ENCODE results near the gene ADAMTSL1. TPM values are rescaled to one million over a fixed set of nuclear protein-coding genes. Genes with fewer than 3 reads are reported as not detected.

ADAMTSL1 gene
- total RNA-seq, 8 experiments from 2014 or later, result 5.3 to 87.8 (median 11.5) TPM

- no peak overlapping the region for H3K4me3 ChIP-seq
- WGBS, 10 experiments, result 34 to 63% (median 52%) methylated on average over 1 to 3 of the region's 3 CpGs; no CpG with 5 or more reads in 1 of the 10 experiments
- ATAC-seq (replicated peaks in 6 of 8), result peak in 7 of 8 experiments; percentile 35 to 82 (median 69)
- no peak overlapping the region for H3K27ac ChIP-seq
- peaks cover 5 to 6% of the 10 kb centered on the region in 2 donors for H3K4me1 ChIP-seq (replicated peaks in 1 of 2)
- in situ Hi-C loops (cut with MboI; ENCODE audit: low pct_unique_long_range_greater_than_20kb in 2 of 9, low sequenced_read_pairs in 9 of 9, unreplicated experiment in 9 of 9), result no loop called here
Measured at GRCh38 chr9:18756712-18757125, 282.8 kb downstream of the ADAMTSL1 start.

- in situ Hi-C loops (cut with MboI; ENCODE audit: low pct_unique_long_range_greater_than_20kb in 2 of 9, low sequenced_read_pairs in 9 of 9, unreplicated experiment in 9 of 9), result no loop called here
- H3K4me1 ChIP-seq (replicated peaks in 1 of 2), result peaks cover 5 to 6% of the 10 kb centered on the region in 2 donors
- H3K27ac ChIP-seq, result no peak overlapping the region
- H3K4me3 ChIP-seq, result no peak overlapping the region
- ATAC-seq (replicated peaks in 6 of 8), result no peak
- WGBS, 10 experiments, result 81 to 100% (median 97%) methylated on average over 1 to 4 of the region's 4 CpGs; no CpG with 5 or more reads in 2 of the 10 experiments
Measured at GRCh38 chr9:18759827-18760226, 285.9 kb downstream of the ADAMTSL1 start.

GRCh38 chr9:18761742-18762300 is 287.9 kb downstream of the ADAMTSL1 start:
- in situ Hi-C loops (cut with MboI; ENCODE audit: low pct_unique_long_range_greater_than_20kb in 2 of 9, low sequenced_read_pairs in 9 of 9, unreplicated experiment in 9 of 9), result no loop called here
- WGBS, 10 experiments, result 63 to 100% (median 100%) methylated on average over 1 to 2 of the region's 2 CpGs; no CpG with 5 or more reads in 3 of the 10 experiments
- no peak for ATAC-seq (replicated peaks in 6 of 8)

GRCh38 chr9:18766989-18767550 is 293.1 kb downstream of the ADAMTSL1 start:
- Histone ChIP-seq H3K27ac (no peak overlapping the region), H3K4me3 (no peak overlapping the region), H3K4me1 (replicated peaks in 1 of 2) (peaks cover 0 to 4% of the 10 kb centered on the region in 2 donors)
- WGBS, 10 experiments, result 55 to 100% (median 94%) methylated on average over 2 to 3 of the region's 3 CpGs
- ATAC-seq (replicated peaks in 6 of 8), result peak in 2 of 8 experiments; percentile 52 to 76
- in situ Hi-C loops (cut with MboI; ENCODE audit: low pct_unique_long_range_greater_than_20kb in 2 of 9, low sequenced_read_pairs in 9 of 9, unreplicated experiment in 9 of 9), result no loop called here

More at GRCh38 chr9:18761742-18762300, 287.9 kb downstream of the ADAMTSL1 start:
- H3K4me3 ChIP-seq, result no peak overlapping the region
- H3K27ac ChIP-seq, result no peak overlapping the region
- H3K4me1 ChIP-seq (replicated peaks in 1 of 2), result no peaks in the 10 kb centered on the region

- H3K4me1 ChIP-seq (replicated peaks in 1 of 2), result peaks cover 0 to 4% of the 10 kb centered on the region in 2 donors
- in situ Hi-C loops (cut with MboI; ENCODE audit: low pct_unique_long_range_greater_than_20kb in 2 of 9, low sequenced_read_pairs in 9 of 9, unreplicated experiment in 9 of 9), result no loop called here
- H3K4me3 ChIP-seq, result no peak overlapping the region
- WGBS, 10 experiments, result 50 to 100% (median 92%) methylated on average over 2 to 6 of the region's 6 CpGs; no CpG with 5 or more reads in 1 of the 10 experiments
- no peak for ATAC-seq (replicated peaks in 6 of 8)
- no peak overlapping the region for H3K27ac ChIP-seq
Measured at GRCh38 chr9:18768951-18769622, 295.1 kb downstream of the ADAMTSL1 start.

- peaks cover 0 to 4% of the 10 kb centered on the region in 2 donors for H3K4me1 ChIP-seq (replicated peaks in 1 of 2)
- ATAC-seq (replicated peaks in 6 of 8), result no peak
- H3K27ac ChIP-seq, result no peak overlapping the region
- in situ Hi-C loops (cut with MboI; ENCODE audit: low pct_unique_long_range_greater_than_20kb in 2 of 9, low sequenced_read_pairs in 9 of 9, unreplicated experiment in 9 of 9), result no loop called here
- no peak overlapping the region for H3K4me3 ChIP-seq
- 63 to 96% (median 93%) methylated on average over 2 to 9 of the region's 10 CpGs for WGBS, 10 experiments
Measured at GRCh38 chr9:18770131-18770908, 296.4 kb downstream of the ADAMTSL1 start.

GRCh38 chr9:18771011-18771410 is 297.1 kb downstream of the ADAMTSL1 start:
- H3K4me3 ChIP-seq, result no peak overlapping the region
- in situ Hi-C loops (cut with MboI; ENCODE audit: low pct_unique_long_range_greater_than_20kb in 2 of 9, low sequenced_read_pairs in 9 of 9, unreplicated experiment in 9 of 9), result no loop called here
- no peak overlapping the region for H3K27ac ChIP-seq
- WGBS, 10 experiments, result 0 to 100% (median 67%) methylated on average over 1 to 2 of the region's 2 CpGs; no CpG with 5 or more reads in 1 of the 10 experiments
- peaks cover 0 to 4% of the 10 kb centered on the region in 2 donors for H3K4me1 ChIP-seq (replicated peaks in 1 of 2)
- ATAC-seq (replicated peaks in 6 of 8), result no peak

GRCh38 chr9:18771763-18772162 is 297.8 kb downstream of the ADAMTSL1 start:
- in situ Hi-C loops (cut with MboI; ENCODE audit: low pct_unique_long_range_greater_than_20kb in 2 of 9, low sequenced_read_pairs in 9 of 9, unreplicated experiment in 9 of 9), result no loop called here
- no peak overlapping the region for H3K4me3 ChIP-seq
- no peak for ATAC-seq (replicated peaks in 6 of 8)
- WGBS, 10 experiments, result 58 to 100% (median 70%) methylated on average over 1 to 4 of the region's 4 CpGs; no CpG with 5 or more reads in 1 of the 10 experiments
- peaks cover 0 to 4% of the 10 kb centered on the region in 2 donors for H3K4me1 ChIP-seq (replicated peaks in 1 of 2)
- H3K27ac ChIP-seq, result no peak overlapping the region

GRCh38 chr9:18775241-18775640 is 301.3 kb downstream of the ADAMTSL1 start:
- ATAC-seq (replicated peaks in 6 of 8), result no peak
- H3K4me1 ChIP-seq (replicated peaks in 1 of 2), result peaks cover 4 to 13% of the 10 kb centered on the region in 2 donors
- H3K27ac ChIP-seq, result no peak overlapping the region
- in situ Hi-C loops (cut with MboI; ENCODE audit: low pct_unique_long_range_greater_than_20kb in 2 of 9, low sequenced_read_pairs in 9 of 9, unreplicated experiment in 9 of 9), result no loop called here
- 56 to 100% (median 88%) methylated on average over 1 of the region's 1 CpG; no CpG with 5 or more reads in 3 of the 10 experiments for WGBS, 10 experiments
- H3K4me3 ChIP-seq, result no peak overlapping the region

- no peak for ATAC-seq (replicated peaks in 6 of 8)
- Histone ChIP-seq H3K27ac (no peak overlapping the region), H3K4me1 (replicated peaks in 1 of 2) (peaks cover 4 to 13% of the 10 kb centered on the region in 2 donors), H3K4me3 (no peak overlapping the region)
- in situ Hi-C loops (cut with MboI; ENCODE audit: low pct_unique_long_range_greater_than_20kb in 2 of 9, low sequenced_read_pairs in 9 of 9, unreplicated experiment in 9 of 9), result no loop called here
- 69 to 94% (median 85%) methylated on average over 2 to 5 of the region's 6 CpGs; no CpG with 5 or more reads in 4 of the 10 experiments for WGBS, 10 experiments
Measured at GRCh38 chr9:18775930-18776329, 302.0 kb downstream of the ADAMTSL1 start.

GRCh38 chr9:18776836-18777820 is 303.2 kb downstream of the ADAMTSL1 start:
- H3K27ac ChIP-seq, result peak overlapping the region in 1 of 2 donors; percentile 5
- H3K4me3 ChIP-seq, result no peak overlapping the region
- peaks cover 4 to 9% of the 10 kb centered on the region in 2 donors for H3K4me1 ChIP-seq (replicated peaks in 1 of 2)
- 60 to 100% (median 91%) methylated on average over 1 to 5 of the region's 73 CpGs; no CpG with 5 or more reads in 4 of the 10 experiments for WGBS, 10 experiments
- in situ Hi-C loops (cut with MboI; ENCODE audit: low pct_unique_long_range_greater_than_20kb in 2 of 9, low sequenced_read_pairs in 9 of 9, unreplicated experiment in 9 of 9), result no loop called here
- ATAC-seq (replicated peaks in 6 of 8), result no peak

- no peak overlapping the region for H3K27ac ChIP-seq
- 20 to 87% (median 40%) methylated on average over 1 to 2 of the region's 2 CpGs; no CpG with 5 or more reads in 5 of the 10 experiments for WGBS, 10 experiments
- in situ Hi-C loops (cut with MboI; ENCODE audit: low pct_unique_long_range_greater_than_20kb in 2 of 9, low sequenced_read_pairs in 9 of 9, unreplicated experiment in 9 of 9), result no loop called here
- no peak overlapping the region for H3K4me3 ChIP-seq
- H3K4me1 ChIP-seq (replicated peaks in 1 of 2), result peaks cover 4 to 9% of the 10 kb centered on the region in 2 donors
- ATAC-seq (replicated peaks in 6 of 8), result peak in 3 of 8 experiments; percentile 26 to 52 (median 47)
Measured at GRCh38 chr9:18778147-18778546, 304.2 kb downstream of the ADAMTSL1 start.
